H1 (cell line): ENCODE measurements around the gene EHHADH. TPM values are rescaled to one million over a fixed set of nuclear protein-coding genes. Genes with fewer than 3 reads are reported as not detected.

Experiments used
- CTCF ChIA-PET: fragments of 300-600 bp; sonication (Branson Sonifier 250); formaldehyde crosslinking; loops from one replicate; lab custom pipeline; 2021; ENCODE audit not compliant: partially characterized antibody; lab: Charles Lee
- POLR2A ChIA-PET: fragments of 300-600 bp; sonication (Branson Sonifier 250); formaldehyde crosslinking; loops from one replicate; lab custom pipeline; 2021; ENCODE audit warnings: inconsistent platforms; ENCODE audit not compliant: partially characterized antibody; lab: Charles Lee
- DNase-seq, 2 experiments: peaks; one replicate each; pipeline versions ENCODE4 v3.0.0 to v3.0.0-alpha.2; 2010 to 2022; ENCODE audit warnings: low spot score in 2 of 2, low read depth in 1 of 2, mixed read lengths in 1 of 2
- FAIRE-seq: peaks from 2 replicates; lab custom pipeline; 2011; peaks lifted over from hg19 to GRCh38; lab: Jason Lieb, UNC
- H2AFZ ChIP-seq: 2 replicates; pipeline ENCODE4 v1.8.1; 2012; ENCODE audit warnings: low read length, inconsistent platforms
- H2AK5ac ChIP-seq: 2 replicates; pipeline ENCODE4 v1.6.1; 2013; ENCODE audit warnings: low read depth, low read length
- H2BK120ac ChIP-seq: replicated peaks from 2 replicates; pipeline ENCODE3; 2013; ENCODE audit warnings: low read depth, low read length, inconsistent platforms
- H2BK12ac ChIP-seq: 2 replicates; pipeline ENCODE4 v1.6.1; 2013; ENCODE audit warnings: low read depth, low read length
- H2BK15ac ChIP-seq: 2 replicates; pipeline ENCODE4 v1.6.1; 2013; ENCODE audit warnings: low read length
- H2BK20ac ChIP-seq: 2 replicates; pipeline ENCODE4 v1.6.1; 2013; ENCODE audit warnings: low read length
- H2BK5ac ChIP-seq: 2 replicates; pipeline ENCODE4 v1.6.1; 2013; ENCODE audit warnings: low read depth, low read length
- H3K14ac ChIP-seq: 2 replicates; pipeline ENCODE4 v1.6.1; 2013; ENCODE audit warnings: inconsistent platforms; ENCODE audit not compliant: insufficient read length
- H3K18ac ChIP-seq: 2 replicates; pipeline ENCODE4 v1.6.1; 2013; ENCODE audit warnings: low read length; ENCODE audit errors: extremely low read depth
- H3K23ac ChIP-seq: 2 replicates; pipeline ENCODE4 v1.6.1; 2013; ENCODE audit warnings: inconsistent platforms; ENCODE audit not compliant: insufficient read length
- H3K23me2 ChIP-seq: 2 replicates; pipeline ENCODE4 v1.6.1; 2013; ENCODE audit warnings: low read depth, low read length
- H3K27ac ChIP-seq: 2 replicates; pipeline ENCODE4 v1.6.1; 2011; ENCODE audit warnings: low read depth, low read length, inconsistent platforms
- H3K27me3 ChIP-seq, 4 experiments: replicated peaks in 1 of 4; 1 replicate in 1 of 4; 2 replicates in 3 of 4; pipeline versions ENCODE4 v1.6.1 to v1.8.1; 2011 to 2013; ENCODE audit warnings: low read length in 3 of 4, mild to moderate bottlenecking in 3 of 4, inconsistent platforms in 2 of 4, mixed read lengths in 2 of 4, moderate library complexity in 1 of 4; ENCODE audit not compliant: control insufficient read depth in 3 of 4, insufficient read depth in 3 of 4; ENCODE audit errors: extremely low read depth in 1 of 4
- H3K36me3 ChIP-seq, 4 experiments: 2 replicates each; pipeline versions ENCODE4 v1.6.1 to v1.8.1; 2011 to 2013; ENCODE audit warnings: mild to moderate bottlenecking in 4 of 4, low read length in 3 of 4, moderate library complexity in 2 of 4, control low read depth in 1 of 4, inconsistent platforms in 1 of 4; ENCODE audit not compliant: insufficient read depth in 4 of 4, control insufficient read depth in 2 of 4
- H3K4ac ChIP-seq: replicated peaks from 2 replicates; pipeline ENCODE3; 2013; ENCODE audit warnings: low read length, low read depth, mixed read lengths, inconsistent platforms; ENCODE audit not compliant: insufficient read length
- H3K4me1 ChIP-seq, 4 experiments: replicated peaks in 1 of 4; 1 replicate in 1 of 4; 2 replicates in 3 of 4; pipeline versions ENCODE4 v1.6.1 to v1.8.1; 2011 to 2013; ENCODE audit warnings: low read length in 3 of 4, inconsistent platforms in 2 of 4, mixed read lengths in 1 of 4; ENCODE audit not compliant: insufficient read depth in 4 of 4, control insufficient read depth in 3 of 4
- H3K4me2 ChIP-seq, 2 experiments: 2 replicates each; pipeline versions ENCODE4 v1.6.1 to v1.8.1; 2011 to 2013; ENCODE audit warnings: low read depth in 2 of 2, low read length in 2 of 2, control low read depth in 1 of 2, inconsistent platforms in 1 of 2, mild to moderate bottlenecking in 1 of 2; ENCODE audit not compliant: insufficient read depth in 1 of 2
- H3K4me3 ChIP-seq, 4 experiments: fragments of 200-600, 300-600 bp in 1 of 4; sonication (generic), shearing (Covaris generic), sonication (Bioruptor Twin) in 1 of 4; 2 replicates each; pipeline versions ENCODE4 v1.5.1 to v1.8.1; 2011 to 2016; ENCODE audit warnings: low read length in 4 of 4, low read depth in 3 of 4, control low read depth in 2 of 4, inconsistent platforms in 2 of 4, mild to moderate bottlenecking in 2 of 4, mixed read lengths in 1 of 4, moderate library complexity in 1 of 4; ENCODE audit not compliant: insufficient read depth in 2 of 4; ENCODE audit errors: extremely low read depth in 1 of 4
- H3K56ac ChIP-seq: replicated peaks from 2 replicates; pipeline ENCODE3; 2013; ENCODE audit warnings: low read depth, mild to moderate bottlenecking, mixed read lengths, low read length, inconsistent platforms; ENCODE audit not compliant: insufficient read length
- H3K79me1 ChIP-seq: 2 replicates; pipeline ENCODE4 v1.6.1; 2013; ENCODE audit warnings: low read depth, low read length, control low read depth
- H3K79me2 ChIP-seq, 2 experiments: 2 replicates each; pipeline versions ENCODE4 v1.6.1 to v1.8.1; 2012 to 2013; ENCODE audit warnings: low read length in 2 of 2, mild to moderate bottlenecking in 2 of 2, inconsistent platforms in 1 of 2; ENCODE audit not compliant: insufficient read depth in 2 of 2, control insufficient read depth in 1 of 2
- H3K9ac ChIP-seq, 4 experiments: replicated peaks in 1 of 4; 1 replicate in 1 of 4; 2 replicates in 3 of 4; pipeline versions ENCODE4 v1.6.1 to v1.8.1; 2011 to 2013; ENCODE audit warnings: low read depth in 3 of 4, low read length in 3 of 4, control low read depth in 2 of 4, mild to moderate bottlenecking in 2 of 4, moderate library complexity in 2 of 4, inconsistent platforms in 1 of 4; ENCODE audit errors: extremely low read depth in 1 of 4
- H3K9me3 ChIP-seq, 2 experiments: 2 replicates each; pipeline versions ENCODE4 v1.6.1 to v1.8.1; 2012 to 2013; ENCODE audit warnings: mild to moderate bottlenecking in 2 of 2, moderate library complexity in 2 of 2, control low read depth in 1 of 2, inconsistent platforms in 1 of 2, low read depth in 1 of 2, low read length in 1 of 2, mixed read lengths in 1 of 2; ENCODE audit not compliant: insufficient read depth in 2 of 2
- H4K20me1 ChIP-seq, 2 experiments: replicated peaks in 1 of 2; 2 replicates each; pipeline versions ENCODE3 to v1.8.1; 2011 to 2013; ENCODE audit warnings: inconsistent platforms in 2 of 2, low read length in 2 of 2, mild to moderate bottlenecking in 1 of 2; ENCODE audit not compliant: insufficient read depth in 2 of 2, control insufficient read depth in 1 of 2
- H4K5ac ChIP-seq: 2 replicates; pipeline ENCODE4 v1.6.1; 2013; ENCODE audit warnings: low read length, low read depth, mixed read lengths, inconsistent platforms; ENCODE audit not compliant: insufficient read length
- H4K8ac ChIP-seq: 2 replicates; pipeline ENCODE4 v1.8.0; 2013; ENCODE audit warnings: mild to moderate bottlenecking, moderate library complexity, low read length, inconsistent platforms; ENCODE audit not compliant: insufficient read depth; ENCODE audit errors: extremely low read depth
- H4K91ac ChIP-seq: replicated peaks from 2 replicates; pipeline ENCODE3; 2013; ENCODE audit warnings: low read length, mixed read lengths, inconsistent platforms; ENCODE audit not compliant: insufficient read length
- CTCF ChIP-seq, 3 experiments: IDR thresholded peaks; 1 replicate in 2 of 3; 2 replicates in 1 of 3; pipeline versions ENCODE4 v1.5.1 to v1.6.1; 2011; ENCODE audit warnings: low read length in 3 of 3, mild to moderate bottlenecking in 3 of 3, inconsistent platforms in 2 of 3, low read depth in 1 of 3, moderate library complexity in 1 of 3; ENCODE audit not compliant: insufficient read depth in 1 of 3; ENCODE audit errors: control extremely low read depth in 1 of 3
- EGR1 ChIP-seq: IDR thresholded peaks from 2 replicates; pipeline ENCODE4 v1.6.1; 2011; ENCODE audit warnings: low read depth, low read length, borderline replicate concordance
- JUN ChIP-seq: IDR thresholded peaks from 2 replicates; pipeline ENCODE4 v1.6.1; 2011; ENCODE audit warnings: low read depth, mild to moderate bottlenecking, improper control_type of control experiment, low read length
- JUND ChIP-seq: IDR thresholded peaks from 2 replicates; pipeline ENCODE4 v1.6.1; 2011; ENCODE audit warnings: mild to moderate bottlenecking, improper control_type of control experiment, low read length
- NRF1 ChIP-seq: IDR thresholded peaks from 2 replicates; pipeline ENCODE4 v1.6.1; 2011; ENCODE audit warnings: mild to moderate bottlenecking, low read depth, low read length, improper control_type of control experiment
- POLR2AphosphoS5 ChIP-seq: IDR thresholded peaks from 2 replicates; pipeline ENCODE4 v1.6.1; 2011; ENCODE audit warnings: low read depth, low read length
- POU5F1 ChIP-seq: IDR thresholded peaks from 2 replicates; pipeline ENCODE4 v1.6.1; 2011; ENCODE audit warnings: low read depth, mild to moderate bottlenecking, low read length, moderate library complexity
- RFX5 ChIP-seq: IDR thresholded peaks from 2 replicates; pipeline ENCODE4 v1.6.1; 2011; ENCODE audit warnings: low read depth, low read length, improper control_type of control experiment, borderline replicate concordance
- RXRA ChIP-seq: IDR thresholded peaks from 2 replicates; pipeline ENCODE4 v1.6.1; 2011; ENCODE audit warnings: low read depth, mild to moderate bottlenecking, low read length, moderate library complexity; ENCODE audit not compliant: insufficient read depth
- SP1 ChIP-seq: IDR thresholded peaks from 2 replicates; pipeline ENCODE4 v1.6.1; 2011; ENCODE audit warnings: low read depth, low read length
- SRF ChIP-seq: IDR thresholded peaks from 2 replicates; pipeline ENCODE4 v1.6.1; 2011; ENCODE audit warnings: mild to moderate bottlenecking, low read depth, low read length, moderate library complexity
- TAF7 ChIP-seq: optimal IDR thresholded peaks from 2 replicates; pipeline ENCODE3; 2011; ENCODE audit warnings: low read depth, mild to moderate bottlenecking, inconsistent platforms, low read length, moderate library complexity, borderline replicate concordance
- YY1 ChIP-seq: IDR thresholded peaks from 2 replicates; pipeline ENCODE4 v1.6.1; 2011; ENCODE audit warnings: low read depth, mild to moderate bottlenecking, low read length
- WGBS, 2 experiments: shearing (Covaris generic) in 1 of 2; methylation state at CpG; one replicate each; pipeline versions ENCODE4 v1.1.6 to v1.1.7; 2013 to 2015; ENCODE audit warnings: low lambda C conversion rate in 2 of 2, mixed read lengths in 2 of 2, inconsistent platforms in 1 of 2, low coverage in 1 of 2, missing lambda C conversion rate in 1 of 2; ENCODE audit not compliant: insufficient replicate concordance in 2 of 2, insufficient coverage in 1 of 2, insufficient read length in 1 of 2; ENCODE audit errors: extremely low coverage in 1 of 2, missing lambda C conversion rate in 1 of 2; 5-methylcytosine and 5-hydroxymethylcytosine counted together
- polyA plus RNA-seq, 7 experiments: library from polyadenylated mRNA; depleted of rRNA in 3 of 7; stranded (reverse) in 5 of 7; unstranded in 2 of 7; fragments of >200 nt in 5 of 7; fragments of 200-250 nt in 2 of 7; gene quantifications; 1 replicate in 5 of 7; 2 replicates in 1 of 7; 4 replicates in 1 of 7; pipeline versions ENCODE4 v1.2.1 to v1.2.3, GENCODE V29; 2011 to 2013; ENCODE audit warnings: missing spikeins in 2 of 7, mixed read lengths in 2 of 7
- total RNA-seq: library from RNA; stranded (reverse); fragmentation: NEBNext Ultra II Directional; extraction: Animal tissue kit (Norgen Biotek cat#: 25700); gene quantifications from 2 replicates; pipeline ENCODE4 v1.2.1, GENCODE V29; 2021

Gene EHHADH
- total and polyA plus RNA-seq, 2 of the 8 experiments (the other 6 are each of a cell fraction or from before 2014, with no cell fraction given), result 1.4 to 3.5 TPM

GRCh38 chr3:185212086-185212485, 41.8 kb downstream of the EHHADH start:
- Histone ChIP-seq H2BK15ac (no peak overlapping the region), H3K23me2 (no peaks in the 10 kb centered on the region), H3K23ac (no peak overlapping the region), H3K9me3 (no peaks in the 10 kb centered on the region), H3K9ac (no peak overlapping the region), H4K20me1 (no peaks in the 10 kb centered on the region), H3K14ac (no peak overlapping the region), H4K5ac (no peak overlapping the region), H3K4me1 (peaks cover 0 to 4% (median 2%) of the 10 kb centered on the region in 4 experiments; a peak in 3 of 7 replicates), H3K79me2 (no peaks in the 10 kb centered on the region), H3K27ac (no peak overlapping the region), H3K79me1 (no peaks in the 10 kb centered on the region), H2BK20ac (no peak overlapping the region), H2AFZ (no peak overlapping the region), H3K4me3 (no peak overlapping the region), H3K56ac (no peak overlapping the region), H3K4ac (no peak overlapping the region), H2AK5ac (no peak overlapping the region), H3K18ac (no peak overlapping the region), H4K91ac (no peak overlapping the region), H2BK12ac (no peak overlapping the region), H3K4me2 (no peak overlapping the region), H2BK5ac (no peak overlapping the region), H3K27me3 (no peaks in the 10 kb centered on the region), H2BK120ac (no peak overlapping the region), H3K36me3 (no peaks in the 10 kb centered on the region), H4K8ac (no peak overlapping the region)
- ChIA-PET POLR2A (no interaction called here), CTCF (no interaction called here)
- no peak for FAIRE-seq
- DNase-seq, result no peak
- 84% methylated on average over 4 of the region's 4 CpGs; no CpG with 5 or more reads in 1 of the 2 experiments for WGBS, 2 experiments
- TF ChIP-seq CTCF (IDR thresholded peaks at IDR 0.05; ENCODE audit: control extremely low read depth in 1 of 3, insufficient read depth in 1 of 3, low read depth in 1 of 3, low read length in 3 of 3) (no peak), JUND (no peak), NRF1 (no peak), RXRA (no peak), RFX5 (no peak), POLR2AphosphoS5 (no peak), EGR1 (no peak), POU5F1 (no peak), JUN (no peak), YY1 (no peak), TAF7 (no peak), SRF (no peak), SP1 (no peak)
